GM12891 (cell line): ENCODE measurements around the gene ADAM10.

Experiments used
- POLR2A ChIP-seq: IDR thresholded peaks from 2 replicates; pipeline ENCODE4 v1.6.1; 2011; ENCODE audit warnings: low read depth, low read length, control low read depth
- POLR2AphosphoS5 ChIP-seq: IDR thresholded peaks from 2 replicates; pipeline ENCODE4 v1.6.1; 2011; ENCODE audit warnings: low read depth, low read length, control low read depth
- POU2F2 ChIP-seq: IDR thresholded peaks from 2 replicates; pipeline ENCODE4 v1.6.1; 2011; ENCODE audit warnings: low read depth, mild to moderate bottlenecking, control low read depth, low read length, moderate library complexity
- SPI1 ChIP-seq: IDR thresholded peaks from 2 replicates; pipeline ENCODE4 v1.6.1; 2011; ENCODE audit warnings: low read depth, low read length, control low read depth
- TAF1 ChIP-seq: IDR thresholded peaks from 2 replicates; pipeline ENCODE4 v1.6.1; 2011; ENCODE audit warnings: low read depth, low read length, control low read depth

DNA sequence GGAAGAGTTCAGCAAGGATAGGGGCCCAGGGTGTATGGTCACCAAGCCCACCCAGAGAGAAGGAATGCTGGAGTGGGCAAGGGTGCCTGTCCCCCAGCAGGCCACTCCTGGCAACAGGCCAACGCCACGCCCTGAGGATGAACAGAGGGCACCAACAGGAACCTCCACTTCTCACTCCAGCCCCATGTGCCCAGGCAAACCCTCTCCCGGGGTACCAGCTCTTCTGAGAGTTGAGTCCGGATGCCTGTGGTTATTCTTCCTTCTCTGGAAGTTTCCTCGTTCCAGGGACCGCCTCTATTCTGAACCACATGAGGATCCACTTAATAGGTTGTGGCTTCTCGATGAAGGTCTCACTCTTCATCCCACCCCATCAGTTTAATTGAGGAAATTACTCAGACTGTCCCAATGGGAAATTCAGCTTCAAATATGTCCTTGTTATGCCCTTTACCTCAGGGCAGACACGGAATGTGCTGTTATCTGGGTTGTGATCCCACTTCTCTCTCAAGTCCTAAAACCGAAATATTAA is 203.4 kb downstream of the ADAM10 start:
- TF ChIP-seq POLR2A, result no peak
- TF ChIP-seq POLR2AphosphoS5, result no peak
- TF ChIP-seq TAF1, result no peak
- TF ChIP-seq SPI1, result no peak
- TF ChIP-seq POU2F2, result no peak
